Keratinocyte (primary cell): Measurements from ENCODE around the gene ACAD11.

Experiments used
- CTCF ChIP-seq, 3 experiments: IDR thresholded peaks in 1 of 3; conservative IDR thresholded peaks in 1 of 3; optimal IDR thresholded peaks in 1 of 3; 2 replicates in 2 of 3; 3 replicates in 1 of 3; pipeline versions ENCODE3 to v1.5.1; 2011; ENCODE audit warnings: low read length in 3 of 3, mild to moderate bottlenecking in 3 of 3, moderate library complexity in 2 of 3, control low read depth in 1 of 3, inconsistent platforms in 1 of 3; ENCODE audit not compliant: insufficient read depth in 2 of 3; ENCODE audit errors: extremely low read depth in 1 of 3
- EZH2 ChIP-seq: IDR thresholded peaks from one replicate; pipeline ENCODE4 v1.6.1; 2012; ENCODE audit warnings: inconsistent platforms, mild to moderate bottlenecking, low read length, moderate library complexity

DNA sequence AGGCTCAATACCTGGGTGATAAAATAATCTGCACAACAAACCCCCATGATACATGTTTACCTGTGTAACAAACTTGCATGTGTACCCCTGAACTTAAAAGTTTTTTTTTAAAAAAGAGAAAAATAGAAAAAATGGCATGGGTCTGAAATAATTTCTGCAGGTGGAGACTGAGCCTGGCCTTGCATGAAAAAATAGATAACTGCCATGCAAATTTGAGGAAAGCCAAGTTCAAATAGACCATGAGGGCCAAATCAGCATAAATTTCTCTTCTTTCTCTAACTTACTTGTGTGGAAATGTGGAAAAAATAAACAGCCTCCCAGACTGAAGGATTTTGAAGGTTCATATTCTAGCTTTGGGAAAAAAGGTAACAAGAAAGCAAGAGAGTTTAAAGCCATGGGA, 63.3 kb downstream of the ACAD11 start:
- TF ChIP-seq CTCF (optimal IDR thresholded peaks at IDR 0.05 in 1 of 3, IDR thresholded peaks at IDR 0.05 in 1 of 3, conservative IDR thresholded peaks at IDR 0.05 in 1 of 3; ENCODE audit: extremely low read depth in 1 of 3, insufficient read depth in 2 of 3, low read length in 3 of 3) (no peak), EZH2 (no peak)
